RPMI8226 (cell line): ENCODE results near the gene ABLIM2.
A peak's percentile ranks its signal among the peaks of the same experiment; 100 is the strongest.

ENCODE experiments used
- DNase-seq: peaks from one replicate; pipeline ENCODE4 v3.0.0-alpha.2; 2015

ABLIM2 gene

DNA sequence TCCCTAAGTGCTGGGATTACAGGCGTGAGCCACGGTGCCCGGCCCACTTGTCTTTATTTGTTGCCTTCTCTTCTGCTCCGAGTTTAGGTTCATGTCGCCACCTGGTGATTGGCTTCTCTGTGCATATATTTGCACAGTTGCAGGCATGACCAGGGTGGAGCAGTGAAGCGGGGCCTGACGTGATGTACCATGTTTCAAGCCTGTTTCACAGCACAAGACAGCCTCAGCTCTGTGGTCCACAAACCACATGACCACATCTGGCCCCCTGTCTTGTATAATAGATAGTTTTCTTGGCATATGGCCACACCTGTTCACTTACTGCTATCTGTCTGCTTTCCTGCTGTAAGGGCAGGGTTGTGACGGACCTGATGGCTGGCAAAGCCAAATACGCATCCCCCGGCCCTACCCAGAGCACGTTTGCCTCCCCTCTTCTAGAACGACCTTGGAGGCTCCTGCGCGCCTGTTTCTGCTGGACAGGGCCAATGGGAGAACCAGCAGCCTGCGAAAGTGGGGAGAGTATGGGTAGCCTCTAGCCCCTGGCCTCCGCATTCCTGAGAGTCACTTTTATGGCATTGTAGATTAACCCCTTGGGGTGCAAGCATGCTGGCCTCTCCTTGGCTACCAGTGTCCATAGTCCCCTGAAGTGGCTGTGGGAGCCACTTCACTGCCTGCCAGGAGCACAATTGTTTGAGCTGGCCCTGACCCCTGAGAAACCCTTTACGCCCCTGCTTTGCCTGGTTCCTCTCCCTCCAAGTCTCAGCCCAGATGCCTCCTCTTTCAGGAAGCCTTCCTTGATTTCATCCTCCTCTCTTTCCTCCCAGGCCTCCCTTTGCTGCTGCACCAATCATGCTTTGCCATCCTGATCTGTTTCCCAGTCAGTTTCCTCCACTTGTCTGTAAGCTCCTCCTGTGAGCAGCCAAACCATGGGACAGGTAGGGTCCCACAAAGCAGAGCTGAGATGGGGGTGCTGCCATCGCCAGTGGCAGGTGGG is 34.4 kb upstream of the ABLIM2 start:
- DNase-seq, result peak; percentile 58

DNA sequence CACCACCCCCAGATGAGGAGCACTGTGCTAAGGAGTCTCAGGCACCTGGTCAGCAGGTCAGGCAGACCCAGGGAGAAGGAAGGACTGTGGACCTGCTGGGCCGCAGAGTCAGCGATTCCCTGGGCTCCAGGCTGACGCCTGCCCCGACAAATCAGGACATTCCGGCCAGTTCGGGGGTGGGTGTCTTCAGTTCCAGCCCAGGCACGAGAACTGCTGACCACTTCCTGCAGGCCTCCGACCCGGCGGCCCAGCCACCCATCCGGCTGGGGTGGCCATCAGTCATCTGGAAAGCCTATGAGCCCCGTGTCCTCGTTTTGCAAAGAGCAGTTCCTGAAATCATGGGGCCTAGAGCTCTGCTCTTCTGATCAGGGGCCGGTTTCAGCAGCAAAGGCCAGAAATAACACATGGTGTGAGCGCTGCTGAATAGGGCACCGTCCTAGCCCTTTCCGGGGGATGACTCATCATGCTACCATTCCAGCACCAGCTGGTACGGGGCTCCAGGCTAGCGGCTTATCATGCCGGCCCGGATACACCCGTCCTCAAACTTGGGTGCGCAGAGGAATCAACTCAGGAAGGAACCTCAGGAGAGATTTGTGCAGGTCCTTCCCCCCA is 32.6 kb upstream of the ABLIM2 start:
- no peak for DNase-seq

DNA sequence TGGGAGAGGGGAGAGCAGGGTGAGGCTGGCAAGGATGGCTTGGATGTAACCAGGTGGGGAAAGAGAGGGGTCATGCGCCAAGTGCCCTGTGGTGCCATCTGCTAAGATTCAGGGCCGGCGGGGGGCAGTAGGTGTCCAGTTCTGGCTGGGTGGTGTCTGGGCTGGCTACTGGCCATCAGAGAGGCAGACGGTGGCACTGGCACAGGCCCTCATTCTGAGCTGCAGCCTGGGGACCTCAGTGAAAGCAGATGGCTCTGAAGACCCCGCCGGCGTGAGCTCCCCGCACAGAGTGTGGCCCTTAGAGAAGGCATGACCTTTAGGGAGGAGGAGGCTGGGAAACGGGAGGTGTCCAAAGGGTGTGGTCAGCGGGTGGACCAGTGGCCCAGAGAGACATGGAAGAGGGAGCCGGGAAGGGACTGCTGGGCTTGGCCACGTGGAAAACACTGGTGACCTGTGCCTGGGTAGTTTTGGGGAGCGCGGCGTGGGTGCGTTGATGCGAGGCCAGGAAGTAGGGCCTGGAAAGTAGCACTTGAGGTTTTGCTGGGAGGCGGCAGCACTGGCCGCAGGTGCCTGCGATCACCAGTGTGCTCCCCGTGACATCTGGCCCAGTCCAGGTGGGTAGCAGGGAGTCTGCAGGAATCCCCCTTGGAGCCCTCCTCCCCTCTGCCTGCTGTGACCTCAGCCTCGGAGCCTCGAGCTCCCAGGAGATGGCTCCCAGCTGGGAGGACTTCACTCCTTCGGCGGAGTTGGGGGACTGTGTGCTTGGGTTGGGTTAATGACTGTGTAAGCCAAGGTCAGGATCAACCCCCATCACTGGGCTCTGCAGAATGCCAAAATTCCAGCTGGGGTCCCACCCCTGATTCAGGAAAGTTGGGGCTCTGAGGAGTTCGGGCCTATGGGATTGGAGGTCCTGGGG is 31.2 kb upstream of the ABLIM2 start:
- no peak for DNase-seq

GRCh38 chr4:8188743-8189550 is 30.3 kb upstream of the ABLIM2 start:
- no peak for DNase-seq

DNA sequence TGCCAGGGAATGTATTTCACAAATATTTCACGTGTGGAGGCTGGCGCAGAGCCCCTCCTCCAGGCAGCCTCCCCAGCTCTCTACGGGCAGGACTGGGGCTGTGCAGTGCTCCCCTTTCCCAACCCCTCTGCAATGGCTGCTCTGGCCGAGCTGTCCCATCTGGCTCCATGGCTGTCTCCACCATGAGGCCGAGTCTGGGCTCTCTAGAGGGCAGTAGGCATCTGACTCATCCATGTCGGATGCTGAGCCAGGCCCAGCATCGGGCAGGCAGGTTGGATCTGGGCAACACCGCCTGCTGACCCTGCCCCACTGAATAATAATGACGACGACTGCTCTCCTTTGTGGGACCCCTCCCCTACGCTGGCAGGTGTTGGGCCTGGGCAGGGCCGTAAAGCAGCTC is 29.5 kb upstream of the ABLIM2 start:
- DNase-seq, result no peak

DNA sequence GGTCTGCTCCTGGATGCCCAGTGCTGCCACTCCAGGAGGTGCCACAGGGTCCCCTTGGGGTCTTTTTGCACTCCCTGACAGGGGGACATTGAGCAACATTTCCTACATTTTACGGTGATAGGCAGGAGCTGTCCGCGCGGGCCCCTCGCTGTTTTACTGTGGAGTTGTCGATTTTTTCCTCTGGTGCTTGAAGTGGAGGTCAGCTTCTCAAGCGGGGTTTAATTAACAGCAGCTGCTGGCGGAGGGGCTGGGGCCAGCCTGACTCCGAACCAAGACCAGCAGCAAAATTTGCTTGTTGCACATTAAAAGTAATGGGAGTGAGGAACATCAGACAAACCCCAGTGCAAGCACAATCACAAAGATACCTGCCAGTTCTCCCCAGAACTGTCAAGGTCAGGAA is 27.3 kb upstream of the ABLIM2 start:
- DNase-seq, result no peak

GRCh38 chr4:8185295-8185694 is 26.7 kb upstream of the ABLIM2 start:
- DNase-seq, result no peak

DNA sequence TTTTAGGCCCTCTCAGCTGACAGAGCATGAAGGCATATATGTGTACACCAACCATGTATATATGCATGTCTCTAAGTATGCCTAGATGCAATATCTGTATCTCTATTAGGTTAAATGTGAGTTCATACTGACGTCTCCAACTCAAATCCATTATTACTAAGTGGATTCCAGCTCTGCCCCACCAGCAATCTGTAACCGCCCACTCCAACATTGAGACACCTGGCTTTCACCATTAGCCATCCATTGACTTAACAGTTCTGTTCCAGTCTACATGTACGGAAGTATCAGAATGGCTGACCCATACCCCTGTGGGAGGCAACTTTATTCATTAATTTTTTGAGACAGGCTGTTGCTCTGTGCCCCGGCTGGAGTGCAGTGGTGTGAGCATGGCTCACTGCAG is 25.4 kb upstream of the ABLIM2 start:
- no peak for DNase-seq

DNA sequence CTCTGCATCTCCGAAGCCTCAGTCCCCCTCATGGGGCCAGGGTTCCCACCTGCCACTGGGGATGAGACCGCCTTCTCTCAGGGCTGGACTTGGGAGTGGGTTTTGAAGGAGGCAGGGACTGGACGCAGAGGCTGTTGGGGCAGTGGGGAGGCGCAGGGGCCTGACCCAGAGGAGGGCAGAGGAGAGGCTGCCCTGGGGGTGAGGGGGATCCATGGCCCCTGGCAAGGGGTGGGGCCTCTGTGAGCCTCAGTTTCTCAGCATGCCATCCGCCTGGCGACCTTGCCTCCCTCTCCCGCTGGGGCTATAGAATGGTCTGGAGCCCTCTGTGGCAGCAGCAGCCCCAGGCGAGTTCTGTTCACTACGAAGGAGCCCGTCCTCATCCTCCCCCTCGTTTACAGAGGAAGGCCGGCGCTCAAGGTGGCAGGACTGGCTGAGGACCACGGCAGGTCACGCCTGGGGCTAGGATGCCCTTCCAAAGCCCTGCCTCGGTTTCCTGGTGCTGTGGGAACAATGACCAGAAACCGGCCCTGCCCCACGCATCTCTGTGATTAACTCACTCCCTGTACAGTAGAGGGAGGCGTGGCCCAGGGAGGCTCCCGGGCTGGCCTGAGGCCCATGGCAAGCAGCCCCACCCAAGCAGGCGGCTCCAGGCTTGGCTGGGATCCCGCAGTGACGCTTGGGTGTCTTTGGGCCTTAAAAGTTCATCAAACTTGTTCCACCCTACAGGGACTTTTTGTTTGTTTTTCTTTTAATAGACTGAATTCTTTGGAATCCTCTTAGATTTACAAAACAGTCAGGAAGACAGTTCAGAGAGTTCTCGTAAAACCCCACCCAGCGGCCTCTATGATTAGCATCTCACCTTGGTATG is 24.5 kb upstream of the ABLIM2 start:
- peak; percentile 64 for DNase-seq

- DNase-seq, result no peak
Measured at GRCh38 chr4:8182294-8182693, 23.7 kb upstream of the ABLIM2 start.

- DNase-seq, result no peak
Measured at GRCh38 chr4:8181844-8182243, 23.2 kb upstream of the ABLIM2 start.

- no peak for DNase-seq
Measured at GRCh38 chr4:8181119-8181518, 22.5 kb upstream of the ABLIM2 start.

GRCh38 chr4:8180310-8181093 is 21.9 kb upstream of the ABLIM2 start:
- no peak for DNase-seq

DNA sequence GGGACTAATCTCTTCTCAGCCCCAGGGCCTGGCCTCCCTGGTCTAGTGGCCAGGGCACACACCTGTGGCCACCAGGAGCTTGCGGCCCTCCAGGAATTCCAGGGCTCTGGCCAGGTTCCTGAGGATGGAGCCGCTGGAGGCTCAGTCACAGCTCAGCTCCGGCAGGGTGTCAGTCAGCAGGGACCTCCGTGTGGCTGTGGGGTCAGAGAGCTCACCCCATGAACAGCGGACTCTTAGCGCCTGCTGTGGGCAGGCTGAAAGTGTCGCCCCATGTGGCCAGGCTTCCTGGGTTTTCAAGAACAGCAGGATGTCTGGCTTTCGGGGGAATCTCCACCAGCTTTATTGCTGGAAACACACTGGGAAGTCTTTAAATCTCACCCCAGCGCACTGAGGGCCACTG is 21.2 kb upstream of the ABLIM2 start:
- no peak for DNase-seq

GRCh38 chr4:8179074-8179473 is 20.5 kb upstream of the ABLIM2 start:
- DNase-seq, result no peak

DNA sequence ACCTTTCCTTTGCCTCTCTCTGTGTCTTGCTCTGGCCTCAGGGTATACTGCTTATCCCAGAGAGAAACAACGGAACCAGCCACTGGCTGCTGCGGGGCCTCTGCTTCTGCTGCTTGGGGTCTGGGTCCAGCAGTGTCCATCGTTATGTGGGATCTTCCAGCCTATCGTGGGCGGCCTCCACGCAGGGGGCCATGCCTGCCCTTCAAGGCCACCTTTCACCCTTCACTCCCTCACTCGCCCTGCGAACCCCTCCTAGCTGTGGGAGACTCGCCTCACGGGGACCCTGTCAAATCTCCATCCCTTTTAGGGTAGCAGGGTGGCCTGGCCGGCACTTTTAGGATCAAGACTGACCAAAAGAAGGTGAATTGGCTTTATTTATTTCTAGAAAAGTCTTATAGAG is 19.3 kb upstream of the ABLIM2 start:
- DNase-seq, result no peak

DNA sequence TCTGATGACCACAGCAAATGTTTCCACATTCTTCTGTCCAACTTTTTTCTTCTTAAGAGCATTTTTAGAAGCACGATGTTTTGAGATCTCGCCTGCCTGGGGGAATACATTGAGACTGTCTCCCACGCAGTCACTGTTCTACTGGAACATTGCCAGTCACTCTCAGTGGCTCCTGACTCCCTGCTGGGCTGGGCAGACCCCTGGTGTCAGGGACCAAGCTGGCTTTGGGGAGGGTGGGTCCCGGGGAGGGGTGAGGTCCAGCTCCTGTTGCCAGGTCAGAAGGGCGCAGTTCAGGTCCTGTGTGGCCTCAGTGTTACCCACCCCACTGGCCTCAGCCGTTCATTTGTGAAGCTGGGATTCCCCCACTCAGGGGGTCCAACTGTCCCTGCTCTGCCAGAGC is 18.9 kb upstream of the ABLIM2 start:
- DNase-seq, result no peak

GRCh38 chr4:8176547-8177399 is 18.2 kb upstream of the ABLIM2 start:
- DNase-seq, result peak; percentile 56

GRCh38 chr4:8175686-8176085 is 17.1 kb upstream of the ABLIM2 start:
- no peak for DNase-seq

DNA sequence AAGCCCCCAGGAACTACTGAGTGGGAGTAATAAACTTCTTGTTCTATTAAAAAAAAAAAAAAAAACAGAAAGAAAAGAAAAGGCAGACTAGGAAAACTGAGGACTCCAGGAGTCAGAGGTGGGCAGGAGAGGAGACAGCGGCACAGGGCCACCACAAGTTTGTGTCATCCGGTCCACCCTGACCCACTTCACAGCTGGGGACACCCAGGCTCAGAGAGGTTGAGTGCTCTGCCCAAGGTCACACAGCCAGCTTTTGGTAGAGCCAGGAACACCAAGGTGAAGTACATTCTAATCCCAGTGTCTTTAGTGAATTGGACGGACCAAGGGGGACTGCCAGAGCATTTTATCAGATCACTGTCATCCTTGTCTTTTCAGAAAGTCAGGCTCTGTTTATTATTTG is 16.4 kb upstream of the ABLIM2 start:
- DNase-seq, result no peak
